H9 (cell line): ENCODE measurements around the gene PADI6. TPM values are rescaled to one million over a fixed set of nuclear protein-coding genes. Genes with fewer than 3 reads are reported as not detected.

Source experiments
- DNase-seq: peaks from one replicate; pipeline ENCODE4 v3.0.0-alpha.2; 2017
- H2AFZ ChIP-seq: one replicate; pipeline ENCODE4 v1.6.1; 2013; ENCODE audit warnings: mild to moderate bottlenecking, low read length, control low read depth, moderate library complexity
- H2AK5ac ChIP-seq: 2 replicates; pipeline ENCODE4 v1.6.1; 2013; ENCODE audit warnings: low read length, control low read depth, mixed read lengths; ENCODE audit not compliant: insufficient read length
- H2BK120ac ChIP-seq: one replicate; pipeline ENCODE4 v1.6.1; 2013; ENCODE audit warnings: low read depth, mild to moderate bottlenecking, low read length, control low read depth, inconsistent platforms; ENCODE audit not compliant: poor library complexity, severe bottlenecking
- H2BK12ac ChIP-seq: 2 replicates; pipeline ENCODE4 v1.6.1; 2013; ENCODE audit warnings: low read length, control low read depth, mixed read lengths, low read depth; ENCODE audit not compliant: insufficient read length
- H2BK15ac ChIP-seq: 2 replicates; pipeline ENCODE4 v1.6.1; 2013; ENCODE audit warnings: low read depth, low read length, control low read depth
- H2BK20ac ChIP-seq: one replicate; pipeline ENCODE4 v1.6.1; 2013; ENCODE audit warnings: low read depth, mild to moderate bottlenecking, low read length, control low read depth, inconsistent platforms; ENCODE audit not compliant: poor library complexity, severe bottlenecking
- H2BK5ac ChIP-seq: 2 replicates; pipeline ENCODE4 v1.6.1; 2013; ENCODE audit warnings: low read length, control low read depth, mixed read lengths; ENCODE audit not compliant: insufficient read length
- H3K14ac ChIP-seq: 2 replicates; pipeline ENCODE4 v1.6.1; 2013; ENCODE audit warnings: low read length, control low read depth; ENCODE audit not compliant: insufficient read depth
- H3K18ac ChIP-seq: 2 replicates; pipeline ENCODE4 v1.6.1; 2013; ENCODE audit warnings: low read depth, mild to moderate bottlenecking, mixed read lengths, low read length, control low read depth; ENCODE audit not compliant: insufficient read length
- H3K23ac ChIP-seq: 2 replicates; pipeline ENCODE4 v1.6.1; 2013; ENCODE audit warnings: low read length, control low read depth, mixed read lengths, low read depth; ENCODE audit not compliant: insufficient read length
- H3K23me2 ChIP-seq: 2 replicates; pipeline ENCODE4 v1.6.1; 2013; ENCODE audit warnings: low read depth, mild to moderate bottlenecking, mixed read lengths, low read length, control low read depth; ENCODE audit not compliant: insufficient read length, poor library complexity, severe bottlenecking
- H3K27ac ChIP-seq: 2 replicates; pipeline ENCODE4 v1.5.1; 2013; ENCODE audit warnings: low read length, control low read depth, mixed read lengths, low read depth; ENCODE audit not compliant: insufficient read length
- H3K27me3 ChIP-seq: 2 replicates; pipeline ENCODE4 v1.6.1; 2013; ENCODE audit warnings: low read length, control low read depth, inconsistent platforms; ENCODE audit not compliant: insufficient read depth
- H3K4ac ChIP-seq: 2 replicates; pipeline ENCODE4 v1.6.1; 2013; ENCODE audit warnings: low read depth, mild to moderate bottlenecking, control low read depth, inconsistent platforms, low read length, moderate library complexity
- H3K4me1 ChIP-seq: 2 replicates; pipeline ENCODE4 v1.6.1; 2013; ENCODE audit warnings: low read length, control low read depth, inconsistent platforms; ENCODE audit not compliant: insufficient read depth
- H3K4me2 ChIP-seq: 2 replicates; pipeline ENCODE4 v1.6.1; 2013; ENCODE audit warnings: low read length, control low read depth, mixed read lengths; ENCODE audit not compliant: insufficient read length, insufficient read depth
- H3K56ac ChIP-seq: 2 replicates; pipeline ENCODE4 v1.6.1; 2013; ENCODE audit warnings: low read depth, mild to moderate bottlenecking, mixed read lengths, low read length, control low read depth; ENCODE audit not compliant: insufficient read length
- H3K79me1 ChIP-seq: 2 replicates; pipeline ENCODE4 v1.6.1; 2013; ENCODE audit warnings: low read depth, mild to moderate bottlenecking, moderate library complexity, low read length, control low read depth, inconsistent platforms; ENCODE audit not compliant: insufficient read depth, poor library complexity, severe bottlenecking
- H3K79me2 ChIP-seq: 2 replicates; pipeline ENCODE4 v1.6.1; 2013; ENCODE audit warnings: low read length, control low read depth, inconsistent platforms; ENCODE audit not compliant: insufficient read depth
- H3K9ac ChIP-seq: 2 replicates; pipeline ENCODE4 v1.6.1; 2013; ENCODE audit warnings: low read length, control low read depth, mixed read lengths; ENCODE audit not compliant: insufficient read length; ENCODE audit errors: extremely low read depth
- H3K9me3 ChIP-seq: one replicate; pipeline ENCODE4 v1.6.1; 2013; ENCODE audit warnings: low read depth, low read length, inconsistent platforms; ENCODE audit not compliant: control insufficient read depth
- H3T11ph ChIP-seq: one replicate; pipeline ENCODE4 v1.6.1; 2013; ENCODE audit warnings: mild to moderate bottlenecking, low read length, control low read depth, inconsistent platforms
- H4K20me1 ChIP-seq: one replicate; pipeline ENCODE4 v1.6.1; 2013; ENCODE audit not compliant: control insufficient read depth, insufficient read length, insufficient read depth
- H4K5ac ChIP-seq: 2 replicates; pipeline ENCODE4 v1.6.1; 2013; ENCODE audit warnings: low read depth, mild to moderate bottlenecking, mixed read lengths, low read length, control low read depth; ENCODE audit not compliant: insufficient read length
- H4K8ac ChIP-seq: replicated peaks from 2 replicates; pipeline ENCODE4 v1.6.1; 2013; ENCODE audit warnings: low read length, control low read depth, mixed read lengths, low read depth; ENCODE audit not compliant: insufficient read length
- H4K91ac ChIP-seq: 2 replicates; pipeline ENCODE4 v1.6.1; 2013; ENCODE audit warnings: low read depth, mild to moderate bottlenecking, moderate library complexity, mixed read lengths, low read length, control low read depth; ENCODE audit not compliant: insufficient read length
- H3K27ac Mint-ChIP-seq, 3 experiments: 2 replicates in 2 of 3; 3 replicates in 1 of 3; pipeline ENCODE4 v1.8.0; 2020 to 2021; ENCODE audit warnings: mixed read lengths in 3 of 3, mild to moderate bottlenecking in 1 of 3, moderate library complexity in 1 of 3
- H3K27me3 Mint-ChIP-seq: 2 replicates; pipeline ENCODE4 v1.8.0; 2021; ENCODE audit warnings: low read depth, mild to moderate bottlenecking, moderate library complexity, mixed read lengths
- H3K36me3 Mint-ChIP-seq, 3 experiments: 2 replicates in 2 of 3; 3 replicates in 1 of 3; pipeline ENCODE4 v1.8.0; 2020 to 2021; ENCODE audit warnings: low read depth in 3 of 3, mixed read lengths in 3 of 3; ENCODE audit not compliant: insufficient read depth in 1 of 3
- H3K4me1 Mint-ChIP-seq, 2 experiments: 2 replicates each; pipeline ENCODE4 v1.8.0; 2020; ENCODE audit warnings: mixed read lengths in 2 of 2
- H3K4me3 Mint-ChIP-seq, 2 experiments: 2 replicates in 1 of 2; 3 replicates in 1 of 2; pipeline ENCODE4 v1.8.0; 2020 to 2021; ENCODE audit warnings: mild to moderate bottlenecking in 2 of 2, mixed read lengths in 2 of 2, moderate library complexity in 1 of 2
- H3K9me3 Mint-ChIP-seq, 2 experiments: 2 replicates in 1 of 2; 3 replicates in 1 of 2; pipeline ENCODE4 v1.8.0; 2020; ENCODE audit warnings: mild to moderate bottlenecking in 2 of 2, mixed read lengths in 2 of 2, moderate library complexity in 1 of 2
- WGBS: extraction: QIAGEN DNeasy Blood & Tissue Kit; methylation state at CpG from one replicate; pipeline ENCODE4 v1.1.7; 2013; ENCODE audit warnings: missing lambda C conversion rate, low lambda C conversion rate, mixed read lengths; ENCODE audit not compliant: insufficient read length; ENCODE audit errors: extremely low coverage; 5-methylcytosine and 5-hydroxymethylcytosine counted together
- total RNA-seq: library from RNA; stranded (reverse); gene quantifications from 2 replicates; pipeline ENCODE4 v1.2.1, GENCODE V29; 2021
- TF ChIP-seq, protein P1 (sequence below): fragments of 200-600 bp; sonication (generic); conservative IDR thresholded peaks from 3 replicates; pipeline ENCODE4 v1.8.0; 2021; ENCODE audit warnings: antibody characterized with exemption, mild to moderate bottlenecking

PADI6 gene
- total RNA-seq, 1 experiment from 2014 or later, result not detected

GRCh38 chr1:17437580-17438317 lies 65.8 kb downstream of the PADI6 start:
- H3K4me2 ChIP-seq, result peak overlapping the region; percentile 83
- no peak overlapping the region for H2AFZ ChIP-seq
- H3K27me3 ChIP-seq, result peaks cover 3% of the 10 kb centered on the region; the same call in 1 of the 2 replicates
- H3T11ph ChIP-seq, result no peak overlapping the region
- H3K23ac ChIP-seq, result no peak overlapping the region
- H2BK5ac ChIP-seq, result no peak overlapping the region
- no peak for DNase-seq
- peak overlapping the region; percentile 97 for H3K14ac ChIP-seq
- H3K4me3 Mint-ChIP-seq, result peak overlapping the region; percentile 75 to 84
- no peak overlapping the region for H3K18ac ChIP-seq
- no peak overlapping the region for H2AK5ac ChIP-seq
- peaks cover 60 to 63% of the 10 kb centered on the region in 2 experiments for H3K4me1 Mint-ChIP-seq
- TF ChIP-seq, protein P1, sequence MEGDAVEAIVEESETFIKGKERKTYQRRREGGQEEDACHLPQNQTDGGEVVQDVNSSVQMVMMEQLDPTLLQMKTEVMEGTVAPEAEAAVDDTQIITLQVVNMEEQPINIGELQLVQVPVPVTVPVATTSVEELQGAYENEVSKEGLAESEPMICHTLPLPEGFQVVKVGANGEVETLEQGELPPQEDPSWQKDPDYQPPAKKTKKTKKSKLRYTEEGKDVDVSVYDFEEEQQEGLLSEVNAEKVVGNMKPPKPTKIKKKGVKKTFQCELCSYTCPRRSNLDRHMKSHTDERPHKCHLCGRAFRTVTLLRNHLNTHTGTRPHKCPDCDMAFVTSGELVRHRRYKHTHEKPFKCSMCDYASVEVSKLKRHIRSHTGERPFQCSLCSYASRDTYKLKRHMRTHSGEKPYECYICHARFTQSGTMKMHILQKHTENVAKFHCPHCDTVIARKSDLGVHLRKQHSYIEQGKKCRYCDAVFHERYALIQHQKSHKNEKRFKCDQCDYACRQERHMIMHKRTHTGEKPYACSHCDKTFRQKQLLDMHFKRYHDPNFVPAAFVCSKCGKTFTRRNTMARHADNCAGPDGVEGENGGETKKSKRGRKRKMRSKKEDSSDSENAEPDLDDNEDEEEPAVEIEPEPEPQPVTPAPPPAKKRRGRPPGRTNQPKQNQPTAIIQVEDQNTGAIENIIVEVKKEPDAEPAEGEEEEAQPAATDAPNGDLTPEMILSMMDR, result no peak
- H4K5ac ChIP-seq, result no peak overlapping the region
- no peaks in the 10 kb centered on the region for H4K20me1 ChIP-seq
- H3K56ac ChIP-seq, result no peak overlapping the region
- H3K23me2 ChIP-seq, result peaks cover 23% of the 10 kb centered on the region
- H3K9me3 ChIP-seq, result no peaks in the 10 kb centered on the region
- H3K4ac ChIP-seq, result no peak overlapping the region
- H2BK15ac ChIP-seq, result no peak overlapping the region
- no peaks in the 10 kb centered on the region for H3K79me1 ChIP-seq
- peaks cover 42 to 49% (median 43%) of the 10 kb centered on the region in 3 experiments; a peak in 6 of 7 replicates for H3K36me3 Mint-ChIP-seq
- H4K91ac ChIP-seq, result no peak overlapping the region
- H3K79me2 ChIP-seq, result peaks cover 33% of the 10 kb centered on the region
- no peak overlapping the region for H2BK12ac ChIP-seq
- peaks cover 2 to 3% of the 10 kb centered on the region in 2 experiments; a peak in 3 of 5 replicates for H3K9me3 Mint-ChIP-seq
- peak overlapping the region; percentile 94 for H3K9ac ChIP-seq
- H3K27ac ChIP-seq, result no peak overlapping the region
- WGBS, result no CpG with 5 or more reads among the region's 115 CpGs
- no peak overlapping the region for H2BK20ac ChIP-seq
- no peak overlapping the region for H2BK120ac ChIP-seq
- peaks cover 28% of the 10 kb centered on the region; the same call in 1 of the 2 replicates for H3K4me1 ChIP-seq
- peak overlapping the region in 1 of 3 experiments; percentile 93; a peak in 1 of 7 replicates for H3K27ac Mint-ChIP-seq
- H4K8ac ChIP-seq, result no peak overlapping the region
- H3K27me3 Mint-ChIP-seq, result peaks cover 12% of the 10 kb centered on the region
